HFF-Myc (cell line): ENCODE data around the gene LSM14A.

ENCODE experiments used
- DNase-seq: peaks from one replicate; pipeline ENCODE4 v3.0.0-alpha.2; 2011; ENCODE audit warnings: low read depth; ENCODE audit errors: extremely low read depth
- H3K4me3 ChIP-seq: replicated peaks from 2 replicates; pipeline ENCODE4 v1.5.1; 2011; ENCODE audit warnings: low read depth, mild to moderate bottlenecking, control low read depth, low read length
- TF ChIP-seq, protein P1 (sequence below): IDR thresholded peaks from 2 replicates; pipeline ENCODE4 v1.5.1; 2012; ENCODE audit warnings: mild to moderate bottlenecking, low read depth, low read length, control low read depth; ENCODE audit errors: missing control alignments

Gene LSM14A

GRCh38 chr19:34229721-34230120 is 57.4 kb downstream of the LSM14A start:
- no peak for DNase-seq
- TF ChIP-seq, protein P1, sequence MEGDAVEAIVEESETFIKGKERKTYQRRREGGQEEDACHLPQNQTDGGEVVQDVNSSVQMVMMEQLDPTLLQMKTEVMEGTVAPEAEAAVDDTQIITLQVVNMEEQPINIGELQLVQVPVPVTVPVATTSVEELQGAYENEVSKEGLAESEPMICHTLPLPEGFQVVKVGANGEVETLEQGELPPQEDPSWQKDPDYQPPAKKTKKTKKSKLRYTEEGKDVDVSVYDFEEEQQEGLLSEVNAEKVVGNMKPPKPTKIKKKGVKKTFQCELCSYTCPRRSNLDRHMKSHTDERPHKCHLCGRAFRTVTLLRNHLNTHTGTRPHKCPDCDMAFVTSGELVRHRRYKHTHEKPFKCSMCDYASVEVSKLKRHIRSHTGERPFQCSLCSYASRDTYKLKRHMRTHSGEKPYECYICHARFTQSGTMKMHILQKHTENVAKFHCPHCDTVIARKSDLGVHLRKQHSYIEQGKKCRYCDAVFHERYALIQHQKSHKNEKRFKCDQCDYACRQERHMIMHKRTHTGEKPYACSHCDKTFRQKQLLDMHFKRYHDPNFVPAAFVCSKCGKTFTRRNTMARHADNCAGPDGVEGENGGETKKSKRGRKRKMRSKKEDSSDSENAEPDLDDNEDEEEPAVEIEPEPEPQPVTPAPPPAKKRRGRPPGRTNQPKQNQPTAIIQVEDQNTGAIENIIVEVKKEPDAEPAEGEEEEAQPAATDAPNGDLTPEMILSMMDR, result no peak
- H3K4me3 ChIP-seq, result no peak overlapping the region

- no peak overlapping the region for H3K4me3 ChIP-seq
- TF ChIP-seq, protein P1, result no peak
- no peak for DNase-seq
Measured at GRCh38 chr19:34230820-34231219, 58.5 kb downstream of the LSM14A start.

DNA sequence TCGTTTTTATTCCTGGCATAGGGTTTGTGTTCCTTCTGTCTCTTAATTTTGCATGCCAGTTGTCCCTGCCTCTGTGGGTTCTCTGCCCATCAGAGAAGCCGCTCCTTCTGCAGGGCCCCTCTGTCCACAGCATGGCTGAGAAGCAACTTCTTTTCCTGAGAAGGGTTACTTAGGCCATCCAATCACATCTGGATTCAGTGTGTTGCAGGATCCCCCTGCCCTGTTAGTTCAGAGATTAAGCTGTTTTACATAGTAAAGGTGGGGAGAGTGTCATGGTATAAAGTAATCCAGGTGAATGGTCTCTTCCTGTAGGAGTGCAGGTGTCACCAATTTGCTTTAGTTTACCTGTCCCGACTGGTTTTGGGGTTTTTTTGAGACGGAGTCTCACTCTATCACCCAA is 59.1 kb downstream of the LSM14A start:
- TF ChIP-seq, protein P1, result no peak
- H3K4me3 ChIP-seq, result no peak overlapping the region
- DNase-seq, result no peak

DNA sequence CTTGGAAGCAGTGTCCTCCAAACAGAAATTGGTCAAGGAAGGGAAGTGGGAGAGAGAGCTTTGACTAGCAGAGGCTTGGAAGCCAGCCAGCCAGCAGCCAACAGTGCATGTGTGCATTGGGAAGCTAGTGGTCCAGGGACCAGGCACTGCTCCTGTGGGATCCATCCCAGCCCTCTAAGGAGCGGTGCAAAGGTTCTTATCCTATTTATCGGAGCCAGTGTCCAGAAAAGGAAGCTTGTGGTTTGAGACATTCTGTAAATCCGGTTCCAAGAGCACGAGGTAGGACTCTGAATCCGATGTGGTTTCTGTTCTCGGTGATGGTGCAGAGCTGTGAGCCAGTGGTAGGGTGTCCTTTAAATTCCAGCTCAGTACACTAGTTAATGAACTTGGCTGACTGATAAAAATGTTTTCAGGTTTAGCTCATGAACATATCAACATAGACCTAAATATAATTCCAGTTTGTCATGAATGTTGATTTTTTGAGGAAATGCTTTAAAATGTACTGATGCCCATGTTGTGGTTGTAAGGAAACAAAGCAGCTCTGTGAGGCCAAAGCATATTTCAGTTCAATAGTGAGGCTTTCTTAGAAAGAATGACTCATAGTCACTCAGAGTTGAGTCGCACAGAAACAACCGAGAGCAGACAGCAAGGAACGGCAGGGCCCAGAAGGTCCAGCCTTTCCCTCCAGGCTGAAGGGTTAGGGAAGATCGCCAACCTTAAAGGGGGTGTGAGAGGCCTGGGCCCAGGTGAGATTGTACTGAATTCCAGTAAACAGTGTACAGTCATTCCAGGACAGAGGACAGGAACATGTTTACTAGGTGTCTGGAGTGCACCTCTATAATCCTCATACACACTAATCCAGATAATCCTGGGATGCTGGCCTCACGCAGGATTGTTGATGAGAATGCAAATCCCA is 60.5 kb downstream of the LSM14A start:
- H3K4me3 ChIP-seq, result no peak overlapping the region
- TF ChIP-seq, protein P1, result no peak
- DNase-seq, result peak; percentile 49

DNA sequence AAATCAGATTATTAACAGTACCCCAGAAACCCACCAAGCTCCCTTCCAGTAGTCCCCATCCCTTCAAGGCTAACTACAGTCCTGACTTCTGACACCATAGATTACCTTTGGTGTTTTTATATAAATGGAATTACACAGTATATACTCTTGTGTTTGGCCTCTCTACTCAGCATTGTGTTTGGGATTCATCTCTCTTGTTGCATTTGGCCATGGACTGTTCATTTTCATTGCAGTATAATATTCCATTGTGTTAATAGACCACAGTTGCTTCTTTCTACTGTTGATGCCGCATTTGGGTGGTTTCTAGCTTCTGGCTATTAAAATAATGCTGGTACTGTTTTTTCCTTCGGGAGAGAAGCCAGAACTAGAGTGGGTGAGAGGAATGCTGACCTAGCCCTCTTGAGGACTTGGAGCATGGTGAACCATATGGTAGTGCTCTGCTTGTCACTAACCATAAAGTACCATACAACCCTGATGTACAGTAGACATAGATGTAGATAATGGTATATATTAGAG is 63.2 kb downstream of the LSM14A start:
- no peak overlapping the region for H3K4me3 ChIP-seq
- TF ChIP-seq, protein P1, result no peak
- DNase-seq, result no peak

- DNase-seq, result peak; percentile 78
- TF ChIP-seq, protein P1, result no peak
- no peak overlapping the region for H3K4me3 ChIP-seq
Measured at GRCh38 chr19:34236035-34236987, 64.0 kb downstream of the LSM14A start.
